Upper lobe of left lung (tissue), 4 donors: ENCODE data around the gene GPR183.

Experiments
- CTCF ChIP-seq, 6 experiments: fragments of 450-650 bp in 4 of 6; fragments of 200-600 bp in 2 of 6; sonication (generic) in 2 of 6; IDR thresholded peaks; one replicate each; pipeline ENCODE4 v1.5.1; 2016 to 2019; ENCODE audit warnings: antibody characterized with exemption in 6 of 6
- EP300 ChIP-seq, 4 donors: sonication (generic); formaldehyde crosslinking; IDR thresholded peaks; one replicate each; pipeline ENCODE4 v1.5.1; 2017; ENCODE audit warnings: antibody characterized with exemption in 4 of 4, control low read depth in 2 of 4
- POLR2A ChIP-seq, 4 donors: fragments of 450-650 bp; IDR thresholded peaks; one replicate each; pipeline ENCODE4 v1.5.1; 2016 to 2017; ENCODE audit warnings: antibody characterized with exemption in 4 of 4, mild to moderate bottlenecking in 2 of 4
- POLR2AphosphoS5 ChIP-seq, 2 donors: sonication (generic); formaldehyde crosslinking; IDR thresholded peaks; one replicate each; pipeline ENCODE4 v1.5.1; 2017; ENCODE audit warnings: antibody characterized with exemption in 2 of 2

GRCh38 chr13:99346335-99347042 lies 39.3 kb upstream of the GPR183 start:
- TF ChIP-seq EP300 (IDR thresholded peaks at IDR 0.05) (no peak), CTCF (IDR thresholded peaks at IDR 0.05) (no peak), POLR2A (IDR thresholded peaks at IDR 0.05) (no peak), POLR2AphosphoS5 (IDR thresholded peaks at IDR 0.05) (no peak)
